Neuronal stem cell (in vitro differentiated cells): Measurements from ENCODE around the gene CEACAM20.

Experiments used
- DNase-seq: peaks from one replicate; pipeline ENCODE4 v3.0.0-alpha.2; 2013; ENCODE audit warnings: low spot score
- H2AFZ ChIP-seq: one replicate; pipeline ENCODE4 v1.6.1; 2013; ENCODE audit warnings: mild to moderate bottlenecking, low read length, inconsistent platforms
- H2AK5ac ChIP-seq: 2 replicates; pipeline ENCODE4 v1.6.1; 2013; ENCODE audit warnings: low read depth, mild to moderate bottlenecking, inconsistent platforms, low read length, moderate library complexity, mixed read lengths
- H2BK120ac ChIP-seq: 2 replicates; pipeline ENCODE4 v1.6.1; 2013; ENCODE audit warnings: low read depth, mild to moderate bottlenecking, inconsistent platforms, low read length, moderate library complexity, mixed read lengths
- H2BK12ac ChIP-seq: one replicate; pipeline ENCODE4 v1.6.1; 2013; ENCODE audit warnings: low read length, inconsistent platforms
- H2BK15ac ChIP-seq: 2 replicates; pipeline ENCODE4 v1.6.1; 2013; ENCODE audit warnings: mild to moderate bottlenecking, low read length, inconsistent platforms, mixed read lengths
- H2BK5ac ChIP-seq: one replicate; pipeline ENCODE4 v1.6.1; 2013; ENCODE audit warnings: inconsistent platforms, mild to moderate bottlenecking, low read length, moderate library complexity
- H3K14ac ChIP-seq: one replicate; pipeline ENCODE4 v1.6.1; 2013; ENCODE audit warnings: low read length, inconsistent platforms
- H3K18ac ChIP-seq: 2 replicates; pipeline ENCODE4 v1.6.1; 2013; ENCODE audit warnings: low read length, inconsistent platforms
- H3K23ac ChIP-seq: 2 replicates; pipeline ENCODE4 v1.6.1; 2013; ENCODE audit warnings: low read depth, mild to moderate bottlenecking, mixed read lengths, low read length, inconsistent platforms; ENCODE audit not compliant: poor library complexity
- H3K27ac ChIP-seq: replicated peaks from 3 replicates; pipeline ENCODE4 v1.5.1; 2013; ENCODE audit warnings: low read length, inconsistent platforms
- H3K27me3 ChIP-seq, 3 experiments: 2 replicates each; pipeline ENCODE4 v1.6.1; 2013; ENCODE audit warnings: low read length in 3 of 3, mild to moderate bottlenecking in 2 of 3, inconsistent platforms in 1 of 3, low read depth in 1 of 3, mixed read lengths in 1 of 3, moderate library complexity in 1 of 3; ENCODE audit not compliant: control insufficient read depth in 3 of 3, insufficient read depth in 3 of 3
- H3K36me3 ChIP-seq, 2 donors: replicated peaks in 1 of 2; 2 replicates each; pipeline ENCODE4 v1.6.1; 2013; ENCODE audit warnings: low read length in 2 of 2; ENCODE audit not compliant: control insufficient read depth in 2 of 2, insufficient read depth in 2 of 2
- H3K4ac ChIP-seq: 2 replicates; pipeline ENCODE4 v1.6.1; 2013; ENCODE audit warnings: inconsistent platforms, mild to moderate bottlenecking, low read length, moderate library complexity
- H3K4me1 ChIP-seq, 2 donors: 1 replicate in 1 of 2; 2 replicates in 1 of 2; pipeline ENCODE4 v1.6.1; 2013; ENCODE audit warnings: low read length in 2 of 2, low read depth in 1 of 2; ENCODE audit not compliant: control insufficient read depth in 2 of 2, insufficient read depth in 1 of 2
- H3K4me2 ChIP-seq: one replicate; pipeline ENCODE4 v1.6.1; 2013; ENCODE audit warnings: mild to moderate bottlenecking, low read length, inconsistent platforms; ENCODE audit not compliant: insufficient read depth, poor library complexity, severe bottlenecking
- H3K4me3 ChIP-seq, 2 donors: 2 replicates each; pipeline ENCODE4 v1.5.1; 2013; ENCODE audit warnings: low read length in 2 of 2, mild to moderate bottlenecking in 2 of 2, inconsistent platforms in 1 of 2, moderate library complexity in 1 of 2
- H3K79me1 ChIP-seq: one replicate; pipeline ENCODE4 v1.6.1; 2013; ENCODE audit warnings: low read depth, mild to moderate bottlenecking, inconsistent platforms, low read length, moderate library complexity
- H3K9ac ChIP-seq: one replicate; pipeline ENCODE4 v1.6.1; 2013; ENCODE audit warnings: mild to moderate bottlenecking, low read depth, low read length, inconsistent platforms; ENCODE audit not compliant: poor library complexity
- H3K9me3 ChIP-seq, 2 donors: replicated peaks in 1 of 2; 2 replicates each; pipeline versions ENCODE3 to v1.6.1; 2013; ENCODE audit warnings: low read length in 2 of 2, mild to moderate bottlenecking in 2 of 2, inconsistent platforms in 1 of 2, low read depth in 1 of 2, mixed read lengths in 1 of 2, moderate library complexity in 1 of 2; ENCODE audit not compliant: control insufficient read depth in 2 of 2, insufficient read depth in 1 of 2
- H4K8ac ChIP-seq: one replicate; pipeline ENCODE4 v1.6.1; 2013; ENCODE audit warnings: low read depth, mild to moderate bottlenecking, inconsistent platforms, low read length, moderate library complexity
- H4K91ac ChIP-seq: one replicate; pipeline ENCODE4 v1.6.1; 2013; ENCODE audit warnings: low read length, low read depth, mild to moderate bottlenecking, inconsistent platforms; ENCODE audit not compliant: poor library complexity
- WGBS, 2 donors: extraction: QIAGEN DNeasy Blood & Tissue Kit; methylation state at CpG; one replicate each; pipeline ENCODE4 v1.1.7; 2013; ENCODE audit warnings: missing lambda C conversion rate in 2 of 2, mixed read lengths in 1 of 2; ENCODE audit not compliant: insufficient read length in 2 of 2, insufficient replicate concordance in 1 of 2; ENCODE audit errors: extremely low coverage in 2 of 2; 5-methylcytosine and 5-hydroxymethylcytosine counted together

Gene CEACAM20

GRCh38 chr19:44532819-44533218 is 3.3 kb upstream of the CEACAM20 start:
- H3K27me3 ChIP-seq, result no peaks in the 10 kb centered on the region
- H2BK5ac ChIP-seq, result no peak overlapping the region
- no peak overlapping the region for H2BK120ac ChIP-seq
- WGBS, 2 donors, result no CpG with 5 or more reads among the region's 5 CpGs
- H3K4me1 ChIP-seq, result no peaks in the 10 kb centered on the region
- H2AK5ac ChIP-seq, result no peak overlapping the region
- no peak for DNase-seq
- no peaks in the 10 kb centered on the region for H3K36me3 ChIP-seq
- no peak overlapping the region for H3K4ac ChIP-seq
- no peak overlapping the region for H3K4me2 ChIP-seq
- H3K4me3 ChIP-seq, result no peak overlapping the region
- no peaks in the 10 kb centered on the region for H3K79me1 ChIP-seq
- peaks cover 0 to 14% of the 10 kb centered on the region in 2 donors for H3K9me3 ChIP-seq
- H4K91ac ChIP-seq, result no peak overlapping the region
- no peak overlapping the region for H3K18ac ChIP-seq
- no peak overlapping the region for H3K23ac ChIP-seq
- no peak overlapping the region for H3K9ac ChIP-seq
- H2BK12ac ChIP-seq, result no peak overlapping the region
- H3K14ac ChIP-seq, result no peak overlapping the region
- H3K27ac ChIP-seq, result no peak overlapping the region
- H2AFZ ChIP-seq, result no peak overlapping the region
- no peak overlapping the region for H4K8ac ChIP-seq
- no peak overlapping the region for H2BK15ac ChIP-seq

GRCh38 chr19:44530777-44531176 is 1.3 kb upstream of the CEACAM20 start:
- Histone ChIP-seq H3K18ac (no peak overlapping the region), H2BK5ac (no peak overlapping the region), H3K27me3 (no peaks in the 10 kb centered on the region), H3K79me1 (no peaks in the 10 kb centered on the region), H2BK15ac (no peak overlapping the region), H3K9ac (no peak overlapping the region), H3K4ac (no peak overlapping the region), H3K4me2 (no peak overlapping the region), H2BK120ac (no peak overlapping the region), H4K91ac (no peak overlapping the region), H3K4me1 (no peaks in the 10 kb centered on the region), H3K36me3 (no peaks in the 10 kb centered on the region), H3K4me3 (no peak overlapping the region), H3K27ac (no peak overlapping the region), H2AK5ac (no peak overlapping the region), H3K9me3 (peaks cover 0 to 20% of the 10 kb centered on the region in 2 donors), H2AFZ (no peak overlapping the region), H2BK12ac (no peak overlapping the region), H3K14ac (no peak overlapping the region), H4K8ac (no peak overlapping the region), H3K23ac (no peak overlapping the region)
- DNase-seq, result no peak
- WGBS, 2 donors, result no CpG with 5 or more reads among the region's 6 CpGs

- H3K18ac ChIP-seq, result no peak overlapping the region
- DNase-seq, result no peak
- H3K23ac ChIP-seq, result no peak overlapping the region
- H3K36me3 ChIP-seq, result no peaks in the 10 kb centered on the region
- H2BK5ac ChIP-seq, result no peak overlapping the region
- no peak overlapping the region for H2BK15ac ChIP-seq
- H3K9me3 ChIP-seq, result peaks cover 0 to 20% of the 10 kb centered on the region in 2 donors
- H3K14ac ChIP-seq, result no peak overlapping the region
- no peak overlapping the region for H3K27ac ChIP-seq
- WGBS, 2 donors, result no CpG with 5 or more reads among the region's 7 CpGs
- H4K8ac ChIP-seq, result no peak overlapping the region
- no peak overlapping the region for H3K4me3 ChIP-seq
- no peak overlapping the region for H2BK120ac ChIP-seq
- no peak overlapping the region for H2BK12ac ChIP-seq
- no peak overlapping the region for H3K9ac ChIP-seq
- H3K4me1 ChIP-seq, result no peaks in the 10 kb centered on the region
- no peak overlapping the region for H3K4ac ChIP-seq
- H3K27me3 ChIP-seq, result no peaks in the 10 kb centered on the region
- H3K4me2 ChIP-seq, result no peak overlapping the region
- no peak overlapping the region for H2AK5ac ChIP-seq
- H2AFZ ChIP-seq, result no peak overlapping the region
- no peaks in the 10 kb centered on the region for H3K79me1 ChIP-seq
- H4K91ac ChIP-seq, result no peak overlapping the region
Observed at GRCh38 chr19:44527554-44527953, 1.9 kb downstream of the CEACAM20 start.

GRCh38 chr19:44525721-44526430 is 3.6 kb downstream of the CEACAM20 start:
- Histone ChIP-seq H3K23ac (no peak overlapping the region), H2BK120ac (no peak overlapping the region), H3K9ac (no peak overlapping the region), H2AFZ (no peak overlapping the region), H2BK5ac (no peak overlapping the region), H3K9me3 (peaks cover 0 to 17% of the 10 kb centered on the region in 2 donors), H3K27ac (no peak overlapping the region), H3K4ac (no peak overlapping the region), H3K18ac (no peak overlapping the region), H4K8ac (no peak overlapping the region), H3K27me3 (no peaks in the 10 kb centered on the region), H3K14ac (no peak overlapping the region), H3K4me2 (no peak overlapping the region), H2BK12ac (no peak overlapping the region), H3K36me3 (no peaks in the 10 kb centered on the region), H2AK5ac (no peak overlapping the region), H3K4me3 (no peak overlapping the region), H4K91ac (no peak overlapping the region), H2BK15ac (no peak overlapping the region), H3K79me1 (no peaks in the 10 kb centered on the region), H3K4me1 (no peaks in the 10 kb centered on the region)
- DNase-seq, result no peak
- no CpG with 5 or more reads among the region's 4 CpGs for WGBS, 2 donors
